ENCODE data around the gene GPC6.

The GPC6 gene

DNA sequence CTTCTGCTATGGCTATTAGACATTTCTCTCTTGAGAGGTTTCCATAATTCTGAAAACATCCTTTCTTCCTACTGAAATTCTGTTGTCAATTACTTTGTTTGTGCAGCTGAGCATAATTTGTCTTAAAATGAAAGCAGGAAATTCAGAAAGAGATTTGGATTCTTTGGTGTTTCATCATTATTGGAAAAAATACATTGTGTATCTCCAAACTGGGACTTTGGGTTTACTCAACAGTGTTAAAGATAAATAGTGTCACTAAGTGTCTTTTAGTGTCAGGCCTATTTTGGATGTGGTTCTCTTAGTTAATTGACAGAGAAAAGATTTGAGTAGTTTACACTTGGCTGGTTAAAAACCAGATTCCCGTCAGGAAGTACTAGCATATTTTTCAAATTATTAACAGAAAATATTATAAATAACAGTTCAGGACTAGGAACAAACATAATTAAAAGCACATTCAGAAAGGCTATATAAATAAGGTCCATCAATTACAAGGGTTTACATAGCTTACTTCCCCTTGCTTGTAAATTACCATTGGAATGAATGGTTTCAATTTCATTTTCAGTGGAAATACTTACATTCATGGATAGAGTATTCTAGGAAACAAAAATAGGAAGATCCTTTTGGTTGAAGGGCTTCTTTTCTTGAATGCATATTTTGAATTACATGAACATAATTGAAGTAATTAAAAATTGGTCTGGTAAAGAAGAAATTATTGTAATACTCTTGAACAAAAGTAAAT, 483.1 kb downstream of the GPC6 start:
- DNase-seq, result no peak

DNA sequence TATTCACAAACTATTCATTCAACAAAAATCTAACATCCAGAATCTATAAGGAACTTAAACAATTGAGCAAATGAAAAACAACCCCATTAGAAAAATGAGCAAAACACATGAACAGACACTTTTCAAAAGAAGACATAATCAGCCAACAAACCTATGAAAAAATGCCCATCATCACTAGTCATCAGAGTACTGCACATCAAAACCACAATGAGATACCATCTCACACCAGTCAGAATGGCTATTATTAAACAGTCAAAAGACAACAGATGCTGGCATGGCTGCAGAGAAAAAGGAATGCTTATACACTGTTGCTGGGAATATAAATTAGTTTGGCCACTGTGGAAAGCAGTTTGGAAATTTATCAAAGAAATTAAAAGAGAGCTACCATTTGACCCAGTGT, 487.6 kb downstream of the GPC6 start:
- DNase-seq, result no peak

DNA sequence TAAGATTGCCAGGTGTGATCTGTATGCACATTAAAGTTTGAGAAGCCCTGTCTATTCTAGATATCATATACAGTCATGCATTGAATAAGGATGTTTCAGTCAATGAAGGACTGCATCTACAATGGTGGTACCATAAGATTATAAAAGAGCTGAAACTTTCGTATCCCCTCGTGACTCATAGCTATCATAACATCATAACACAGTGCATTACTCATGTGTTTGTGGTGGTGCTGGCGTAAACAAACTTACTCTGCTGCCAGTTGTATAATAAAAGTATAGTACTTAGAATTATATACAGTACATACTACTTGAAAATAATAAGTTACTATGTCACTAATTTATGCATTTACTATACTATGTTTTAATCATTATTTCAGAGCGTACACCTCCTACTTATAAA, 489.3 kb downstream of the GPC6 start:
- DNase-seq, result no peak

DNA sequence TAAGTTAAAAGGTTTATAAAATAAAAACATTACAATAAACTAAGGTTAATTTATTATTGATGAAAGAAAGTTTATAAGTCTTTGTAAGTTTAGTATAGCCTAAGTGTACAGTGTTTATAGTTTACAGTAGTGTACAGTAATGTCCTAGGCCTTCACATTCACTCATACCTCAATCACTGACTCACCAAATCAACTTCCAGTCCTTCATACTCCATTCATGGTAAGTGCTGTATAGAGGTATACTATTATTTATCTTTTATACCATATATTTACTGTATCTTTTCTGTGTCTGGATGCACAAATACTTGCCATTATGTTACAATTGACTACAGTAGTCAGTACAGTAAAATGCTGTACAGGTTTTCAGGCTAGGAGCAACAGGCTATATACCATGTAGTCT, 490.0 kb downstream of the GPC6 start:
- DNase-seq, result no peak

DNA sequence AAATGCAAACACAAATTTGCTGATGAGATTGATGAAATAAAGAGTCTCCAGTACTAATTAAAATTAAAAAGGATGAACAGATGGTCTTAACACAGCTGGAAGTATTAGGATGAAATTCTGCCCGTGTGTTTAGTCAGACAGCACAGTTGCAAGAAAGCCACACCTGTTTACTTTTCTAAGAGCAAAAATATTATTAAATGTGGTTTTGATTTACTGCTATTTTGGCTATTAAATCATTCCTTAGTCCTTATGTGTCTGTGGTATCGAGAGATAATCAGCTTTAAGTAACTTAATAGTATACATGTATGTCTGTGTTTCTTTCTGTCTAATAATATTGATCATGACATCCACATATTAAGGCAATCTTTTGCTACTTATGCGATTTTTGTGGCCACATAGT, 494.9 kb downstream of the GPC6 start:
- DNase-seq, result no peak

DNA sequence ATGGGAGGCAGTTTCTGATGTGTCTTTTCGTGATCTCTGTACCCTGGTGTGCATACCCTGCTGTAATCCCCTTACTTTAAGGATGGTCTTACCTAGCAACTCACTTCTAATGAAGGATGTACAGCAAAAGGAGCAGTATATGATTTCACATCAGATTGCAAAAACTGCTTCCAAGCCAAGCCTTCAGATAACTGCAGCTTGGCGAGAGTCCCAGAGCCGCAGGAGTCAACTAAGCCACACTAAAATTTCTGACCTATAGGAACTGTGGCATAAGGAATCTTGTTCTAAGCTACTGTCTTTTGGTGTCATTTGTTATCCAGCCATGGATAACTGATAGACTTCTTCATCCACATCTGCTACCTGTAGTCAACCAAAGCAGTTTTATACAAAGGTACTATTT, 496.7 kb downstream of the GPC6 start:
- no peak for DNase-seq

DNA sequence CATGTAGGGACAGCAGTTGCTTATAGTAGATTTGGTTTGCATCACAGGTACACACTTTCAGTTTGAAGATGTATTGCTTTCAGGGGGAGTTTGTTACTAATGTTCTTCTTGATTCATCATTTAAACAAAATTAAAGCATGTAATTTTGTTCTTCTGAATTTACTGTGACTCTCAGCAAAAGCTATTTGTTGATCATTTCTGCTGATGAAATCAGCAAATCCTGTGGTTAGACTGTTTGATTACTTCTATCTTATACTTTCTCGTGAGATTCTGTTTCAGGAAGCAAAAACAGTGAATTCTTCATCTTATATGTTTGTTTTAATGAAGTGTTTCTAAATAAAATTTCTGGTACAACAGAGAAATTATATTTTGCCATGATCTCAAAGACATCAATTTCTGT, 497.6 kb downstream of the GPC6 start:
- no peak for DNase-seq

DNA sequence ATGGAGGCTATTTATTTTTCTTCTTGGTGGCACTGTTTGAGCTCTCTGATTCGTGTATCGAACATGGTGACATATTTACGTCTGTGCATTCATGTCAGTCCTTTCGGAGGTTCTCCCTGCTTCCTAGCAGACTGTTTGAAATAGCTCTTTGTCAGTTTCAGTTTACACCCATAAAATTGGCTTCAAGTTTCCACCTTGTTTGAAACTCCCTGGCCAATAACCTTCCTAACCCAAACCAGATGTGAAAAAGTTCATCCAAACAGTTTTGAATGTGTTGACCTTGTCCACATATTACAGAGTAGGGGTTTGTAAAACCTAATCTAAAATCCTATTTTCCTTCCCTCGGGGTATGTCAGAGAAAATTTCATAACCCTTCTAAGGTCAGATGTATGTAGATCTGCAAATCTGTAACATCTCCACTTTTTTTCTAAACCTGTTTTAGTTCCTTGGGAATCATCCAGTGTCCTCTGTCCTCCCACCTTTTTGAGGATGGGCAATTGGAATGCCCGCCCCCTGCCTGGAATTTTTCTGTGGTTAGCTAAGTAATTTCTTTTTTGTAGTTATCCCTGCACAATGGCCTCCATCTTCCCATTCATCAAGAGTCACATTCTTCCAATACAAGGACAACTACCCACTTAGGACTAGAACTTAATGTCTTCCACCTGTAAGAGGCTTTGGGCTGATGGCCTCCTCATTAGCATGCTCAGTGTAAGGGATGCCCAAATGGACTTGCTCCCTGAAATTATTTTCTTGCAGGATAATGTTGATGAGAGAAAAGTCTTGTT, 499.8 kb downstream of the GPC6 start:
- DNase-seq, result no peak

DNA sequence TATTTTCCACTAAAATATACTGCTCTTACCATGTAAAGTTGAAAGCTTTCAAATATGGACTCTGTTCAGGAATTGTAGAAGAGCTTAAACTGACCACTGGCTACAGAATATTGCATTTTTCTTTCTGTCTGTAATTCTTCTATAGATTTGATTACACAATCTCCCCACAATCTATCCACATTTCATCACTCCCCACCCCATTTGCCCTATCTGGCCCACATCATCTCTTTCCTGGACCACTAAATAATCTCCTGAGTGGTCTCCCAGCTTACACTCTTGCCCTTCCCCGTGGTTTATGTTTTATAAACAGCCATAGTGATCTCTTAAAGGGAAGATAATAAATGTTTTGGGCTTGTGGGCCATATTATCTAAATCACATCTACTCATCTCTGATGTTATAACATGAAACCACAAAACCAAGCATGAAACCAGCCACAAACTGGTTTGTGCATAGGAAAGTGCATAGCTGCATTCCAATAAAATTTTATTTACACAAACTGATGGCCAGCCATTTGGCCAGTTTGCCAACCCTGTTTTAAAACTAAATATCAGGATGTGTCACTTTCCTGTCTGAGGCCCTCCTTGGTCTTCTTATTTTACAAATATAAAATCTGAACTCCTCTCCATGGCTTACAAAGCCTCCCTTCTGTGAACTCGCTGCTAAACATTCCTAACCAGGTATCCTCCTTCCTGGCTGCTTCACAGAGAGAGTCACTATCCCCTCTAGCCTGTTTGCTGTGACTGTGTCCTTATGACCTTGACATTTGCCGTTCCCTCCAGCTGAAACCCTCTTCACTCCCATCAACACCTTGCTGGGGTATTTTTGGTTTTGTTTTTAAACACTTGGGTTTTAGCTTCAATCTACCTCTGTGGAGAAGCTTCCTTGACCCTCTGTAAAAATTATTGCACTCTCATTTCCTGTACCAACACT, 500.9 kb downstream of the GPC6 start:
- no peak for DNase-seq

DNA sequence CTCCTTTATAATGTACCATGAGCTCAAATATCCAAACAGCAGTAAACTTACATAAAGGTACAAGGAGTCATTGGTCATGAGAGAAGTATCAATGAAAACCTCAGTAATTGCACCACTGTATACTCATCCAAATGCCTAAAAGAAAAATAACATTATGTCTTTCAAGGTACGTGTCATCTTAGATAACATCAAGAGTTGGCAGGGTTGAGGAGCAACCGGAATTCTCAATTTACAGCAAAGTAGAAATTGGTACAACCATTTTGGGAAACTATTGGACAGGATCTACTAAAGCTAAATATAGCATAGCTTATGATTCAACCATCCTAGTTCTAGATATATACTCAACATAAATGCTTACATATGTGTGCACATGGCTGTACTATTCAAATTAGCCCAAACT, 502.8 kb downstream of the GPC6 start:
- no peak for DNase-seq

DNA sequence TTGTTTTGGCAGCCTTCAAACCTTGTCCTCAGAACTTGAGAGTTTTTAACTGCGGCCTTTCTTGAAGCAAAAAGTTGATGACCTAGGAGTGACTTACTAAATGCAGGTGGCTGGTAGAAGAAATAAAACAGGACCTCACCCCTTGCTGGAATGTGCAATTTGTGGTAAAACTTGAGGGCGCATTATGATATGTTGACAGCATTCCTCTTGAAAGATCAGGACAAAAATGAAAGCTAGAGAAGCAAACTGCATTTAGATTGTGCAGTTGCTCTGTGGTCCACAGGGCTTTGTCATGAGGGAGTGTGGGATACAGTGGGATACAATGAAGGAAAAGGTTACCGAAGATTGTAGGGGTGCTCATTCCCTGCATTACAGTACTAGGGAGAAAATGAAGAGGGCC, 504.2 kb downstream of the GPC6 start:
- no peak for DNase-seq

DNA sequence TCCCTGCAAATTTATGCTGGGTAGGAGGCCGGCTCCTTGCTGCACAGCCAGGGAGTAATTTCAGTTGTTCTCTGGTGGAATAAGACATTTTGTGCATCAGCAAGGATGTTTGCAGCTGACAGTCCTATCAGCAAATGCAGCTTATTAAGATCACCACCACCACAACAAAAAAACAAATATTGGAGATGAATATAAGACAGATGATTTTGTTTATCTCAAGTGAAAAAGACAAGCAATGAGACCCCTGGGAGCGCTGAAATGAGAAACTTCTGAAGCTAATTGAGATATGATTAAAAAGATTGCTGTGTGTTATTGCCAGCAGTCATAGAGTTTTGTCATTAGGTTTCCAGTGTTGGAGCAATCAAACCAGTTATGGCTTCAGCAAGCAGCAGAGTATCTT, 505.6 kb downstream of the GPC6 start:
- no peak for DNase-seq

DNA sequence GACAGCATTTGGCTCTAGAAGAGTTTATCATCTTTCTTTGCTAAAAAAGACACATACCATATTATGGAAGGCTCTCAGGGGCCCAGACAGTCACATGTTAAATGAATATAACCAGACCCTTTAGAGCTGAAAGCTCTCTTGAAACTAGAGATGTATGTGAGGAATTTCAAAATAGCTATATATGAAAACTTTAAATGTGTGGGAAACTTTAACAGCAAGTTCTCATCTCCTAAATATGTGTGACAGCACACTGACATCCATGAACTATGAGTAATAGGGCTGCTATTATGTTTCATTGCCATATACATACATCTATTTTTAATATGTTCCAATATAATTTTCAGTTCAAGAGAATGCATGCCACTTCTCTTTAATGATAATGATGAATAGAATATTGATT, 509.5 kb downstream of the GPC6 start:
- no peak for DNase-seq

DNA sequence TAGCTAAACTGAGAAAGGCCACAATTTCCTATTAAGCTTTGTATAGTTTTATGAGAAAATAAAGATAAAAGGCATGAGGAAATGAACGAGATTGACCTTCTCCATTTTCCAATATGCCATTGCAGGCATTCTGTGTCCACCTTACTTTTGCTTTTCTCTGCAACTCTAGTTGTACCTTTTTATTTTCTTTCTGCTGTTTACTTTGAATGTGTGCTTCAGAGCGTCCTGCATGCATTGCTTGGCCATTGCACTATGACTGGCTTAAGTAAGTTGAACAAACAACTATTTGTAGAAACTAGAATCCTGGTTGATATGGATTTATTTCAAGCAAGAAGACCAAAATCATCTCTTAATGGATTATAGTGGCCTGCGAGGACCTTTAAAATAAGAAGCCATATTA, 510.3 kb downstream of the GPC6 start:
- no peak for DNase-seq

DNA sequence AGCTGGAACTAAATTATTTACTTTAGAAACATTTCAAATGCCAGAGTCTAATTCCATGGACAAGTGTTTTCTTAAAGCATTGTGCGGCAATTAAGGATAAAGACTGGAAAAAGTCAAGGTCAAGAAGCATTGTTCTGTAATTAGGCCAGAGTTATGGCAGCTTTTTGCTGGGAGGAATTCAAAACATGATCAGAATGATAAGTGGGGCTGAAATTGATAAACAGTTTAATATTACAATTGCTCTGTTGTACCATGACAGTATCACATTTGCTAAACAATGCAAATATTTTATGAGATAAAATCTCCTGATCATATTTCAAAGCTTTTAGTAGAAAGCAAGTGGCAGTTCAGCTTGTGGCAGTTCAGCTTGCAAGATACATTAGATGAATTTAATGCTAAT, 513.7 kb downstream of the GPC6 start:
- no peak for DNase-seq

DNA sequence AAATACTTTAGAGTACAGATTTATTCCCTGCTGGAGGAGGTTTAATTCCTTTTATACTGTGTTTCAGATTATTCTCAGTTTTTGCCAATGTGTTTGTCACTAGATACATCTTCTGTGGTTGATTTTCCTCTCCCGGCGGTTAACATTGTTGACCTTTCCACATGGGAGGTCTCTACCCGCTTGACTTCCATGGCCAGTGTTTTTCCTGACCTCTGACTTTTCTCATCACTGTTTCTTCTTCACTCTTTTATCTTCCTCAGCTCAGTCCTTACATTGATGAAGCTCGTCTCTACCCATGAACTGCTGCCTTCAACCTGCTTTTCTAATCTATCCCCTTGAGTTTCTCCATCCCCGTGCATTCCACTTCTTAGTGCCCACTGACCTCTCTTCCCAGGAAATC, 517.4 kb downstream of the GPC6 start:
- DNase-seq, result no peak

DNA sequence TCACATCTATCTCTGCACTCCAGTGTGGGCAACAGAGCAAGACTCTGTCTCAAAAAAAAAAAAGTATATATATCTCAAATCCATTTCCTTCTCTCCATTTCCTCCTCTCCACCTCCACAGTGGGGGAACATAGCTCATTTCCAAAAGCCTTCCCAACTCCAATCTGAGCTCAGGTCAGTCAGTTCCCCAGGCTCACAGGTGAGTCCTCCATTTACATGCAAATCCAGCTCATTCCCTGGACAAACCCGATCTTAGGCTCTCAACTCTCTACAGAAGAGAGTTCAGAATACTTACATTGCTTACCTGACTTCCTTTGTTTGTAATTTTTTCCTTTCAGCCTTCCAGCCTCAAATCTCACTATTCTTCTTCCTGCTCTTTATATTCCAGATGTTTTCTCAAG, 518.3 kb downstream of the GPC6 start:
- DNase-seq, result no peak

DNA sequence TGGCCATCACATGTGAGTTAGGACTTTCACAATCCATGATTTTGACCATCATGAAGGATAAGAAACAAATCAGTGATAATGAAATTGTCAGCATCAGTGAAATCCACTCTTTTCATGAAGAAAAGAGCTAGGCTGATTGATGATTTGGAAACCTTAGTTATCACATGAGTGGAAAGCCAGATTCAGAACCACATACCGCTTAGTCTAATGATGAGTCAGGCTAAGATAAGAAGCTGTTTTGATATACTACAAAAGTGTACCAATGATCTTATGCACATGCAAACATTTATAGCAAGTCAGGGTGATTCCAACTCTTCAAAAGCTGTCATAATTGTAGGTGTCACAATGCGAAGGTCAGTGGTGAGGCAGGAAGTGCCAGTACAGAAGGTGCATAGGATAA, 519.3 kb downstream of the GPC6 start:
- DNase-seq, result no peak

DNA sequence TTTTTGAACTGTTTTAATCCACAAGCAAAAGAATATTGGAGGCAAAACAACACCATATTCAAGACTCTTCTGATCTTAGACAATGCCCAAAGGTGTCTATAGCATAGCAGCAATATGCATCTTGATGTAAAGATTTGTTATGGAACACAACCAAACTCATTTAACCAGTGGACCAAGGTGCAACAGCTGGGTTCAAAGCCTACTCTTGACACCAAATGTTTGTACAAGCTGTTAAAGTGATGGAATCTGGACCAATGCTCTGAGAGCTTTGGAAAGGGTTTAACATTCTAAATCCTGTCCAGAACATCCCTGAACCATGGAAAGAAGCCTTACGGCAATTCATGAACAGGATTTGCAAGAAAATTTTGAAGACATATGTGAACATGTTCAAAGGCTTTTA, 520.0 kb downstream of the GPC6 start:
- DNase-seq, result no peak

DNA sequence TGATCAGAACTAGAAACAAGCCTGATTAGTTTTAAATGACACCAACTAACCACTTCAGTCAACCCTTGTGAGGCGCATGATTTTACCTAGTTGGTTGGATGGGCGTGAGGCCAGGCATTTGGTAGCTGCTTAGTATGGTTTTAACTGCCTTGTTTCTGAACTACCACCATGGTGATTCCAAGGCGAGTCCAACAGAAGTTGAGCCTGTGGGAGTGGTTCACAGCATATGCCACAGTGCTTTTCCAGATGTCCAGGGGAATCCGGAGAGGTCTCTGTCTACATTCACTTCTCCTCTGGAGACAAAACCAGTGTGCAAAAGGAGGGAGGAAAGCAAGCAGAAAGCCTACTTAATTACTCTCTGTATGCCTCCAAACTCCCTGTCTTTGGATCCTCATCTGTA, 524.1 kb downstream of the GPC6 start:
- no peak for DNase-seq

DNA sequence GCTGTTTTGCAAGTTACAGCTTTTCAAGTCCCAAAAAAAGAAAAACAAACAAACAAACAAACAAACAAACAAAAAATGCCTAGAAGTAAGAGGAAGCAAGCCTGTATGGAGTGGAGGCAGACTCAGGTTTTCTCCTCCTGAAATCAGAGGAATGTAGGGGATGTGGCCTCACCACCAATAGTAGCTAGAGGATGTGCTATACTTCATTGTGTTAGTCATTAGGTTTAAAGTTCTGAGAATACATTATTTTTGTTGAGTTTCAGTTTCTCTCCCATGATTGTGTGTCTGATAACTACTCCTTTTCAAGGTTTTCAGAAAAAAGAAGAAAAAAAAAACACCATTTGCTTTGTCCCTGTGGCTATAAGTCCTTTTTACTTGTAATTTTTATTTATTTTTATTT, 524.5 kb downstream of the GPC6 start:
- DNase-seq, result no peak

DNA sequence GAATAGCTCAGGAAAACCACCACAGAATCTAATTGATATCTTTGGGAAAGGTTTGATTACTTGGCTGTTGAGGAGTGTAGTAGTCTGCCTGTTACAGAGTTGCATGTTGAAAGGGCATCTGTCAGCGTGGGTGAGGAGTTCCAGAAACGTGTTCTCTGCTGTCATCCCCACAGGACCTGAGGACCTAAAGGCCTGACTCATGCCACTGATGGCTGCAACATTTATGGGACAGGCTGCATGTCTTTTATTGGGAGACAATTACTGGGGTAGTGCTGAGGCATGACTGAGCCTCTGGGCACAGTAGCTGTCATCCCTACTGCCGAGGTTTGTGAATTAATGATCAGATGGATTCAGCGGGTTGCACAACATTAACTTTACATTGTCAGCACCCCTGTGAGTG, 525.9 kb downstream of the GPC6 start:
- DNase-seq, result no peak

DNA sequence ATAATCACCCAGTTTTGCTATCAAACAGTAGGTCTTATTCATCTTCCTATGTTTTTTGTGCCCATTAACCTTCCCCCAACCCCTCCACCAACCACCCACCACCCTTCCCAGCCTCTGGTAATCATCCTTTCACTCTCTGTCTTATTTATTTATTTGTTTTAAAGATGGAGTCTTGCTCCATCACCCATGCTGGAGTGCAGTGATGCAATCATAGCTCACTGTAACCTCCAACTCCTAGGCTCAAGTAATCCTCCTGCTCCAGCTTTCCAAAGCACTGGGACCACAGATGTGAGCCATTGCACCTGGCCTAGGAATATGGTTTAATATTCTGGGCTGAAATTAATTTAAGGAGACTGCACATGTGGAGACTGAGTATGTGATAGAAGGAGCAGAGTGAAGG, 527.0 kb downstream of the GPC6 start:
- no peak for DNase-seq

DNA sequence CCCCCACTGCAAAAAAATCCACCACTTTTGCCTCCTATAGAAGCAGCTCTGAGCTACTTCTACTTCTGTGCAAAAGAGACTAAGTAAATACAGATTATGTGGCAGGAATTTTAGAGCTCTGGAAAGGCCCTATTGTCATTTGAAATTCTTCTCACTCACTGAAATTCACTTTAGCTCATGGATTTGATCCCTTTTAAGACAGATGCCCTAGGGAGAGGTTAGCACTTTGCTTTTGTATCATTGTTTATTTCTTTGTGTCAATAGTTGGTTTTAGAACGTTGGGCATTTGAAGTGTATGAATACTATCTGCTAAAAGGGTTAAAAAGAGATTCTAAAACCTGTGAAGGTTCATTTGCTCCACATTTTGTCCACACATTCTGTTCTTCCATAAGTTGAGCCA, 528.7 kb downstream of the GPC6 start:
- DNase-seq, result no peak

Data from NCI-H1048 (cell line).